ENCODE measurements around the gene HNF4A.

HNF4A gene

DNA sequence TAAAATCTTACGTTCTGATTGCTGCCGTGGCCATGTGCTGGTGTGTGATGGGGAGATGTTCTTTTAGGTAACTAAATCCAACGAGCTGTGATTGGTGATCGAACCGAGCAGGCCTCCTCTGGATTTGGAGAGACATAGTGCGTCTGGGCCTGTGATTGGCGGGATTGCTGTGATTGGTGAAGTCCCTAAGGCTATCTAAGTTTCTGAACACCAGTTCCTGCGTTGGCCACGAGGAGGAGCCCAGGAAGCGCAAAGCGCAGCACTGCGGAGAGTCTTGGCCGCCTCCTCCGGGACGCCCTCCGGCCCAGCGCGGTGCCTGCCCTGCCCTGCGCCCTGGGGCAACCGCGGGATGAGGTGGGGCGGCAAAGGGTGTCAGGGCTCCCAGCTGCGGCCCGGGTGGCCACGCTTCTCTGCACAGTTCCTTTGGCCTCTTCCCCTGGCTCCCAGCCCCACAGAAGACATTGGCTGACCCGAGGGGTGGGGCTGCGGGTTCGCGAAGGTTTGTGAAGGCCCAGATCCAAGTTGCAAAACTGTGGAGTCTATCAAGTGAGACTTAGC, 33.0 kb downstream of the HNF4A start:
- no peaks in the 10 kb centered on the region for H3K27me3 ChIP-seq (ENCODE audit: insufficient read depth, low read length, poor library complexity)
- peak; percentile 67 for ATAC-seq (ENCODE audit: insufficient read depth, low read depth)
- no peak overlapping the region for H3K9ac ChIP-seq (ENCODE audit: low read depth, low read length)
- no peaks in the 10 kb centered on the region for H3K36me3 ChIP-seq (ENCODE audit: insufficient read depth, low read length)
- TF ChIP-seq EZH2 (IDR thresholded peaks at IDR 0.05; ENCODE audit: borderline replicate concordance, low read depth, low read length, severe bottlenecking): no peak
- TF ChIP-seq, protein P1, sequence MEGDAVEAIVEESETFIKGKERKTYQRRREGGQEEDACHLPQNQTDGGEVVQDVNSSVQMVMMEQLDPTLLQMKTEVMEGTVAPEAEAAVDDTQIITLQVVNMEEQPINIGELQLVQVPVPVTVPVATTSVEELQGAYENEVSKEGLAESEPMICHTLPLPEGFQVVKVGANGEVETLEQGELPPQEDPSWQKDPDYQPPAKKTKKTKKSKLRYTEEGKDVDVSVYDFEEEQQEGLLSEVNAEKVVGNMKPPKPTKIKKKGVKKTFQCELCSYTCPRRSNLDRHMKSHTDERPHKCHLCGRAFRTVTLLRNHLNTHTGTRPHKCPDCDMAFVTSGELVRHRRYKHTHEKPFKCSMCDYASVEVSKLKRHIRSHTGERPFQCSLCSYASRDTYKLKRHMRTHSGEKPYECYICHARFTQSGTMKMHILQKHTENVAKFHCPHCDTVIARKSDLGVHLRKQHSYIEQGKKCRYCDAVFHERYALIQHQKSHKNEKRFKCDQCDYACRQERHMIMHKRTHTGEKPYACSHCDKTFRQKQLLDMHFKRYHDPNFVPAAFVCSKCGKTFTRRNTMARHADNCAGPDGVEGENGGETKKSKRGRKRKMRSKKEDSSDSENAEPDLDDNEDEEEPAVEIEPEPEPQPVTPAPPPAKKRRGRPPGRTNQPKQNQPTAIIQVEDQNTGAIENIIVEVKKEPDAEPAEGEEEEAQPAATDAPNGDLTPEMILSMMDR (IDR thresholded peaks at IDR 0.05; ENCODE audit: borderline replicate concordance, extremely low read depth, low read length, poor library complexity, severe bottlenecking): peak; percentile 54
- H3K79me2 ChIP-seq (ENCODE audit: insufficient read depth, low read length): no peaks in the 10 kb centered on the region
- no peak overlapping the region for H3K4me3 ChIP-seq (ENCODE audit: low read depth in 1 of 2, low read length in 2 of 2)
- H2AFZ ChIP-seq (ENCODE audit: low read depth, low read length): no peak overlapping the region
- no peaks in the 10 kb centered on the region for H3K9me3 ChIP-seq (ENCODE audit: insufficient read depth, low read length, severe bottlenecking)
- H3K4me2 ChIP-seq (ENCODE audit: insufficient read depth, low read length): no peak overlapping the region
- no peaks in the 10 kb centered on the region for H4K20me1 ChIP-seq (ENCODE audit: insufficient read depth, low read length)
- H3K4me1 ChIP-seq (ENCODE audit: insufficient read depth, low read length): no peaks in the 10 kb centered on the region
- DNase-seq: peak; percentile 34
- no peak overlapping the region for H3K27ac ChIP-seq (ENCODE audit: low read length)

DNA sequence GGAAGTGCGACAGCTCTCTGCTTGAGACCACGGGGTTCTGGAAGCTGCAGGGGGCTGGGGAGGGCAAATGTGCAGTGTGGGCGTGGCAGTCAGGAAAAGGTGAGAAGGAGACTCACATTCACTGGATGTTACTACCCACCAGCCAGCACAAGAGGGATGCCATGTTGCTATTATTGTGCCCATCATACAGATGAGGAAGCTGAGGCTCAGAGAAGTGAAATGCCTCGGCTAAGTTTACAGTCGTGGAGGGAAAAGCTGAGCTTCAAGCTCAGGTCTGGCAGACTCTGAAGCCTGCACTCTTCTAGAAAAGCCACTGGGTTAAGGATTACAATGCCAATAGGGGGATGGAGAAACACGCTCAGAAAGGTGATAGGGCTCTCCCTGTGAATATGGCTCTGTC, 34.4 kb downstream of the HNF4A start:
- H3K27ac ChIP-seq (ENCODE audit: low read length): no peak overlapping the region
- no peaks in the 10 kb centered on the region for H3K79me2 ChIP-seq (ENCODE audit: insufficient read depth, low read length)
- no peak overlapping the region for H3K9ac ChIP-seq (ENCODE audit: low read depth, low read length)
- DNase-seq (no peak), ATAC-seq (ENCODE audit: insufficient read depth, low read depth) (no peak)
- H3K9me3 ChIP-seq (ENCODE audit: insufficient read depth, low read length, severe bottlenecking): no peaks in the 10 kb centered on the region
- peaks cover 7% of the 10 kb centered on the region for H3K27me3 ChIP-seq (ENCODE audit: insufficient read depth, low read length, poor library complexity)
- TF ChIP-seq, protein P1 (IDR thresholded peaks at IDR 0.05; ENCODE audit: borderline replicate concordance, extremely low read depth, low read length, poor library complexity, severe bottlenecking): no peak
- TF ChIP-seq EZH2 (IDR thresholded peaks at IDR 0.05; ENCODE audit: borderline replicate concordance, low read depth, low read length, severe bottlenecking): no peak
- H3K36me3 ChIP-seq (ENCODE audit: insufficient read depth, low read length): no peaks in the 10 kb centered on the region
- H3K4me2 ChIP-seq (ENCODE audit: insufficient read depth, low read length): no peak overlapping the region
- no peak overlapping the region for H3K4me3 ChIP-seq (ENCODE audit: low read depth in 1 of 2, low read length in 2 of 2)
- H2AFZ ChIP-seq (ENCODE audit: low read depth, low read length): no peak overlapping the region
- no peaks in the 10 kb centered on the region for H3K4me1 ChIP-seq (ENCODE audit: insufficient read depth, low read length)
- no peaks in the 10 kb centered on the region for H4K20me1 ChIP-seq (ENCODE audit: insufficient read depth, low read length)

DNA sequence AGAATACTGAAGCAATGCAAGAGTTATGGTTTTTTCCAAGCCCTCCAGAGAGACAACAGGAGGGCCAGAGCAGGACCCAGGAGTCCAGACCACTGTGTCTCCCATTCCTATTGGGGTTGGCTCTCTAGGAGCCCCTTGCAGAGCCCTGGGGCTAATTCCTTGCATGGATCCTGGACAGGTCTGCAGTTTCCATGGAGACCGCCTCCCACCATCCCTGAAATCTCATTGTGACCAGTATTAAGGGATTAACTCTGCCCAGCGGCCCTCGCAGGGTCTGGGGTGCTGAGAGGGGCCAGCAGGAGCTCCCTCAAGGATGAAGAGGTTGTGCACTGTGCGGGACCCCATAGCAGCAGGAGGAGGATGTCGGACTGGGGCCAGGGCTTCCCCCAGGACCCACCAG, 34.8 kb downstream of the HNF4A start:
- Histone ChIP-seq H3K27me3 (ENCODE audit: insufficient read depth, low read length, poor library complexity) (peaks cover 11% of the 10 kb centered on the region), H3K4me2 (ENCODE audit: insufficient read depth, low read length) (no peak overlapping the region), H3K9ac (ENCODE audit: low read depth, low read length) (no peak overlapping the region), H3K4me3 (ENCODE audit: low read depth in 1 of 2, low read length in 2 of 2) (no peak overlapping the region), H3K4me1 (ENCODE audit: insufficient read depth, low read length) (no peaks in the 10 kb centered on the region), H3K79me2 (ENCODE audit: insufficient read depth, low read length) (no peaks in the 10 kb centered on the region), H3K9me3 (ENCODE audit: insufficient read depth, low read length, severe bottlenecking) (no peaks in the 10 kb centered on the region), H3K27ac (ENCODE audit: low read length) (no peak overlapping the region), H4K20me1 (ENCODE audit: insufficient read depth, low read length) (no peaks in the 10 kb centered on the region), H3K36me3 (ENCODE audit: insufficient read depth, low read length) (no peaks in the 10 kb centered on the region), H2AFZ (ENCODE audit: low read depth, low read length) (no peak overlapping the region)
- DNase-seq (no peak), ATAC-seq (ENCODE audit: insufficient read depth, low read depth) (no peak)
- no peak for TF ChIP-seq EZH2 (IDR thresholded peaks at IDR 0.05; ENCODE audit: borderline replicate concordance, low read depth, low read length, severe bottlenecking)
- TF ChIP-seq, protein P1 (IDR thresholded peaks at IDR 0.05; ENCODE audit: borderline replicate concordance, extremely low read depth, low read length, poor library complexity, severe bottlenecking): no peak
